H1 (cell line): ENCODE data around the gene PCNX1. TPM values are rescaled to one million over a fixed set of nuclear protein-coding genes. Genes with fewer than 3 reads are reported as not detected.
"Not testable (repeated sequence)": the region's sequence is repeated elsewhere in the genome, so short reads cannot be mapped to it uniquely, and the experiment has no call there.

ENCODE experiments used
- CTCF ChIA-PET: fragments of 300-600 bp; sonication (Branson Sonifier 250); formaldehyde crosslinking; loops from one replicate; lab custom pipeline; 2021; ENCODE audit not compliant: partially characterized antibody; lab: Charles Lee
- POLR2A ChIA-PET: fragments of 300-600 bp; sonication (Branson Sonifier 250); formaldehyde crosslinking; loops from one replicate; lab custom pipeline; 2021; ENCODE audit warnings: inconsistent platforms; ENCODE audit not compliant: partially characterized antibody; lab: Charles Lee
- DNase-seq, 2 experiments: peaks; one replicate each; pipeline versions ENCODE4 v3.0.0 to v3.0.0-alpha.2; 2010 to 2022; ENCODE audit warnings: low spot score in 2 of 2, low read depth in 1 of 2, mixed read lengths in 1 of 2
- FAIRE-seq: peaks from 2 replicates; lab custom pipeline; 2011; peaks lifted over from hg19 to GRCh38; lab: Jason Lieb, UNC
- H2AFZ ChIP-seq: 2 replicates; pipeline ENCODE4 v1.8.1; 2012; ENCODE audit warnings: low read length, inconsistent platforms
- H2AK5ac ChIP-seq: 2 replicates; pipeline ENCODE4 v1.6.1; 2013; ENCODE audit warnings: low read depth, low read length
- H2BK120ac ChIP-seq: replicated peaks from 2 replicates; pipeline ENCODE3; 2013; ENCODE audit warnings: low read depth, low read length, inconsistent platforms
- H2BK12ac ChIP-seq: 2 replicates; pipeline ENCODE4 v1.6.1; 2013; ENCODE audit warnings: low read depth, low read length
- H2BK15ac ChIP-seq: 2 replicates; pipeline ENCODE4 v1.6.1; 2013; ENCODE audit warnings: low read length
- H2BK20ac ChIP-seq: 2 replicates; pipeline ENCODE4 v1.6.1; 2013; ENCODE audit warnings: low read length
- H2BK5ac ChIP-seq: 2 replicates; pipeline ENCODE4 v1.6.1; 2013; ENCODE audit warnings: low read depth, low read length
- H3K14ac ChIP-seq: 2 replicates; pipeline ENCODE4 v1.6.1; 2013; ENCODE audit warnings: inconsistent platforms; ENCODE audit not compliant: insufficient read length
- H3K18ac ChIP-seq: 2 replicates; pipeline ENCODE4 v1.6.1; 2013; ENCODE audit warnings: low read length; ENCODE audit errors: extremely low read depth
- H3K23ac ChIP-seq: 2 replicates; pipeline ENCODE4 v1.6.1; 2013; ENCODE audit warnings: inconsistent platforms; ENCODE audit not compliant: insufficient read length
- H3K23me2 ChIP-seq: 2 replicates; pipeline ENCODE4 v1.6.1; 2013; ENCODE audit warnings: low read depth, low read length
- H3K27ac ChIP-seq: 2 replicates; pipeline ENCODE4 v1.6.1; 2011; ENCODE audit warnings: low read depth, low read length, inconsistent platforms
- H3K27me3 ChIP-seq, 4 experiments: replicated peaks in 1 of 4; 1 replicate in 1 of 4; 2 replicates in 3 of 4; pipeline versions ENCODE4 v1.6.1 to v1.8.1; 2011 to 2013; ENCODE audit warnings: low read length in 3 of 4, mild to moderate bottlenecking in 3 of 4, inconsistent platforms in 2 of 4, mixed read lengths in 2 of 4, moderate library complexity in 1 of 4; ENCODE audit not compliant: control insufficient read depth in 3 of 4, insufficient read depth in 3 of 4; ENCODE audit errors: extremely low read depth in 1 of 4
- H3K36me3 ChIP-seq, 4 experiments: 2 replicates each; pipeline versions ENCODE4 v1.6.1 to v1.8.1; 2011 to 2013; ENCODE audit warnings: mild to moderate bottlenecking in 4 of 4, low read length in 3 of 4, moderate library complexity in 2 of 4, control low read depth in 1 of 4, inconsistent platforms in 1 of 4; ENCODE audit not compliant: insufficient read depth in 4 of 4, control insufficient read depth in 2 of 4
- H3K4ac ChIP-seq: replicated peaks from 2 replicates; pipeline ENCODE3; 2013; ENCODE audit warnings: low read length, low read depth, mixed read lengths, inconsistent platforms; ENCODE audit not compliant: insufficient read length
- H3K4me1 ChIP-seq, 4 experiments: replicated peaks in 1 of 4; 1 replicate in 1 of 4; 2 replicates in 3 of 4; pipeline versions ENCODE4 v1.6.1 to v1.8.1; 2011 to 2013; ENCODE audit warnings: low read length in 3 of 4, inconsistent platforms in 2 of 4, mixed read lengths in 1 of 4; ENCODE audit not compliant: insufficient read depth in 4 of 4, control insufficient read depth in 3 of 4
- H3K4me2 ChIP-seq, 2 experiments: 2 replicates each; pipeline versions ENCODE4 v1.6.1 to v1.8.1; 2011 to 2013; ENCODE audit warnings: low read depth in 2 of 2, low read length in 2 of 2, control low read depth in 1 of 2, inconsistent platforms in 1 of 2, mild to moderate bottlenecking in 1 of 2; ENCODE audit not compliant: insufficient read depth in 1 of 2
- H3K4me3 ChIP-seq, 4 experiments: fragments of 200-600, 300-600 bp in 1 of 4; sonication (generic), shearing (Covaris generic), sonication (Bioruptor Twin) in 1 of 4; 2 replicates each; pipeline versions ENCODE4 v1.5.1 to v1.8.1; 2011 to 2016; ENCODE audit warnings: low read length in 4 of 4, low read depth in 3 of 4, control low read depth in 2 of 4, inconsistent platforms in 2 of 4, mild to moderate bottlenecking in 2 of 4, mixed read lengths in 1 of 4, moderate library complexity in 1 of 4; ENCODE audit not compliant: insufficient read depth in 2 of 4; ENCODE audit errors: extremely low read depth in 1 of 4
- H3K56ac ChIP-seq: replicated peaks from 2 replicates; pipeline ENCODE3; 2013; ENCODE audit warnings: low read depth, mild to moderate bottlenecking, mixed read lengths, low read length, inconsistent platforms; ENCODE audit not compliant: insufficient read length
- H3K79me1 ChIP-seq: 2 replicates; pipeline ENCODE4 v1.6.1; 2013; ENCODE audit warnings: low read depth, low read length, control low read depth
- H3K79me2 ChIP-seq, 2 experiments: 2 replicates each; pipeline versions ENCODE4 v1.6.1 to v1.8.1; 2012 to 2013; ENCODE audit warnings: low read length in 2 of 2, mild to moderate bottlenecking in 2 of 2, inconsistent platforms in 1 of 2; ENCODE audit not compliant: insufficient read depth in 2 of 2, control insufficient read depth in 1 of 2
- H3K9ac ChIP-seq, 4 experiments: replicated peaks in 1 of 4; 1 replicate in 1 of 4; 2 replicates in 3 of 4; pipeline versions ENCODE4 v1.6.1 to v1.8.1; 2011 to 2013; ENCODE audit warnings: low read depth in 3 of 4, low read length in 3 of 4, control low read depth in 2 of 4, mild to moderate bottlenecking in 2 of 4, moderate library complexity in 2 of 4, inconsistent platforms in 1 of 4; ENCODE audit errors: extremely low read depth in 1 of 4
- H3K9me3 ChIP-seq, 2 experiments: 2 replicates each; pipeline versions ENCODE4 v1.6.1 to v1.8.1; 2012 to 2013; ENCODE audit warnings: mild to moderate bottlenecking in 2 of 2, moderate library complexity in 2 of 2, control low read depth in 1 of 2, inconsistent platforms in 1 of 2, low read depth in 1 of 2, low read length in 1 of 2, mixed read lengths in 1 of 2; ENCODE audit not compliant: insufficient read depth in 2 of 2
- H4K20me1 ChIP-seq, 2 experiments: replicated peaks in 1 of 2; 2 replicates each; pipeline versions ENCODE3 to v1.8.1; 2011 to 2013; ENCODE audit warnings: inconsistent platforms in 2 of 2, low read length in 2 of 2, mild to moderate bottlenecking in 1 of 2; ENCODE audit not compliant: insufficient read depth in 2 of 2, control insufficient read depth in 1 of 2
- H4K5ac ChIP-seq: 2 replicates; pipeline ENCODE4 v1.6.1; 2013; ENCODE audit warnings: low read length, low read depth, mixed read lengths, inconsistent platforms; ENCODE audit not compliant: insufficient read length
- H4K8ac ChIP-seq: 2 replicates; pipeline ENCODE4 v1.8.0; 2013; ENCODE audit warnings: mild to moderate bottlenecking, moderate library complexity, low read length, inconsistent platforms; ENCODE audit not compliant: insufficient read depth; ENCODE audit errors: extremely low read depth
- H4K91ac ChIP-seq: replicated peaks from 2 replicates; pipeline ENCODE3; 2013; ENCODE audit warnings: low read length, mixed read lengths, inconsistent platforms; ENCODE audit not compliant: insufficient read length
- BACH1 ChIP-seq: IDR thresholded peaks from 2 replicates; pipeline ENCODE4 v1.6.1; 2012; ENCODE audit warnings: low read length, improper control_type of control experiment
- POLR2A ChIP-seq, 2 experiments: IDR thresholded peaks; 1 replicate in 1 of 2; 2 replicates in 1 of 2; pipeline ENCODE4 v1.6.1; 2011; ENCODE audit warnings: low read depth in 2 of 2, low read length in 2 of 2, mild to moderate bottlenecking in 2 of 2; ENCODE audit errors: control extremely low read depth in 1 of 2
- POLR2AphosphoS5 ChIP-seq: IDR thresholded peaks from 2 replicates; pipeline ENCODE4 v1.6.1; 2011; ENCODE audit warnings: low read depth, low read length
- RAD21 ChIP-seq, 2 experiments: IDR thresholded peaks in 1 of 2; conservative IDR thresholded peaks in 1 of 2; 2 replicates each; pipeline ENCODE4 v1.6.1; 2011; ENCODE audit warnings: low read depth in 2 of 2, low read length in 2 of 2, improper control_type of control experiment in 1 of 2, inconsistent platforms in 1 of 2, mild to moderate bottlenecking in 1 of 2, moderate library complexity in 1 of 2
- WGBS, 2 experiments: shearing (Covaris generic) in 1 of 2; methylation state at CpG; one replicate each; pipeline versions ENCODE4 v1.1.6 to v1.1.7; 2013 to 2015; ENCODE audit warnings: low lambda C conversion rate in 2 of 2, mixed read lengths in 2 of 2, inconsistent platforms in 1 of 2, low coverage in 1 of 2, missing lambda C conversion rate in 1 of 2; ENCODE audit not compliant: insufficient replicate concordance in 2 of 2, insufficient coverage in 1 of 2, insufficient read length in 1 of 2; ENCODE audit errors: extremely low coverage in 1 of 2, missing lambda C conversion rate in 1 of 2; 5-methylcytosine and 5-hydroxymethylcytosine counted together
- polyA plus RNA-seq, 7 experiments: library from polyadenylated mRNA; depleted of rRNA in 3 of 7; stranded (reverse) in 5 of 7; unstranded in 2 of 7; fragments of >200 nt in 5 of 7; fragments of 200-250 nt in 2 of 7; gene quantifications; 1 replicate in 5 of 7; 2 replicates in 1 of 7; 4 replicates in 1 of 7; pipeline versions ENCODE4 v1.2.1 to v1.2.3, GENCODE V29; 2011 to 2013; ENCODE audit warnings: missing spikeins in 2 of 7, mixed read lengths in 2 of 7
- total RNA-seq: library from RNA; stranded (reverse); fragmentation: NEBNext Ultra II Directional; extraction: Animal tissue kit (Norgen Biotek cat#: 25700); gene quantifications from 2 replicates; pipeline ENCODE4 v1.2.1, GENCODE V29; 2021
- TF ChIP-seq, protein P1 (sequence below): IDR thresholded peaks from 2 replicates; pipeline ENCODE4 v1.6.1; 2011; ENCODE audit warnings: low read length, improper control_type of control experiment

Gene PCNX1
- total and polyA plus RNA-seq, 2 of the 8 experiments (the other 6 are each of a cell fraction or from before 2014, with no cell fraction given) = 37.7 to 53.2 TPM

GRCh38 chr14:70858641-70859040, 48.6 kb upstream of the PCNX1 start (continued):
- TF ChIP-seq BACH1 = no peak
- TF ChIP-seq, protein P1, sequence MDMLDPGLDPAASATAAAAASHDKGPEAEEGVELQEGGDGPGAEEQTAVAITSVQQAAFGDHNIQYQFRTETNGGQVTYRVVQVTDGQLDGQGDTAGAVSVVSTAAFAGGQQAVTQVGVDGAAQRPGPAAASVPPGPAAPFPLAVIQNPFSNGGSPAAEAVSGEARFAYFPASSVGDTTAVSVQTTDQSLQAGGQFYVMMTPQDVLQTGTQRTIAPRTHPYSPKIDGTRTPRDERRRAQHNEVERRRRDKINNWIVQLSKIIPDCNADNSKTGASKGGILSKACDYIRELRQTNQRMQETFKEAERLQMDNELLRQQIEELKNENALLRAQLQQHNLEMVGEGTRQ = no peak
- TF ChIP-seq POLR2AphosphoS5 = no peak
- TF ChIP-seq RAD21 (IDR thresholded peaks at IDR 0.05 in 1 of 2, conservative IDR thresholded peaks at IDR 0.05 in 1 of 2; ENCODE audit: low read depth in 2 of 2, low read length in 2 of 2) = peak in 1 of 2 experiments; percentile 27; a peak in 2 of 4 replicates
- TF ChIP-seq POLR2A (IDR thresholded peaks at IDR 0.05; ENCODE audit: control extremely low read depth in 1 of 2, low read depth in 2 of 2, low read length in 2 of 2) = no peak

DNA sequence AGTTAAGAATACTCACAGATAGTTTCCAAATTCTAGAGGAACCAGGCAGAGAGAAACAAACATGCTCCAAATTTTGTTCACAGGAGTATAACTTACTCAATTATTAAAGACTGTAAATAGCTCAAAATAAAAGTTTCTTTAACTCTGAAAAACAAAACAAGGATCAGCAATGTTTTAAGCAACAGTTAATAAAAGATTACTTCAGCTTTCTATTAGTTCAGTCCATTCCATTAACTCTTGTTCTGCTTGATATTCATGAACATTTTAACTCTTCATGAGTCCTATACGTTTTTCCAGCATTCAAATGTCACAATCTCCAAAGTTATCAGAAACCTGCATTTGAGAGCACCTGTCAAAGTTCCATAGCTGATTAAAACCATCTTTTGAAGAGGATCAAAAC, 40.3 kb upstream of the PCNX1 start:
- FAIRE-seq, H3K4me3 ChIP-seq, H2BK12ac ChIP-seq, H3K9ac ChIP-seq, H2BK15ac ChIP-seq, DNase-seq, H3K27ac ChIP-seq, POLR2A ChIA-PET, H4K5ac ChIP-seq, H3K56ac ChIP-seq, H3K4ac ChIP-seq, H2AK5ac ChIP-seq, H3K79me1 ChIP-seq, H3K79me2 ChIP-seq, H4K8ac ChIP-seq, H2BK120ac ChIP-seq, H3K14ac ChIP-seq, H3K36me3 ChIP-seq, H4K20me1 ChIP-seq, H4K91ac ChIP-seq, H3K23ac ChIP-seq, H3K4me2 ChIP-seq, H3K18ac ChIP-seq, H3K27me3 ChIP-seq, H3K4me1 ChIP-seq, H3K23me2 ChIP-seq, H2BK5ac ChIP-seq, H2AFZ ChIP-seq, H2BK20ac ChIP-seq: not testable (repeated sequence)
- CTCF ChIA-PET = interaction anchor here (0.7 kb wide), 1 partner anchor 13 kb away, joined by 3 read pairs; no protein-coding TSS in a partner anchor
- 83% methylated on average over 1 of the region's 1 CpG; no CpG with 5 or more reads in 1 of the 2 experiments for WGBS, 2 experiments
- peaks cover 25 to 34% of the 10 kb centered on the region in 2 experiments for H3K9me3 ChIP-seq
